Measurements from ENCODE around the gene TOM1L2. TPM values are rescaled to one million over a fixed set of nuclear protein-coding genes. Genes with fewer than 3 reads are reported as not detected.

TOM1L2 gene
- polyA plus RNA-seq, 3 donors from 2014 or later = 1.9 to 6.1 (median 4.2) TPM

DNA sequence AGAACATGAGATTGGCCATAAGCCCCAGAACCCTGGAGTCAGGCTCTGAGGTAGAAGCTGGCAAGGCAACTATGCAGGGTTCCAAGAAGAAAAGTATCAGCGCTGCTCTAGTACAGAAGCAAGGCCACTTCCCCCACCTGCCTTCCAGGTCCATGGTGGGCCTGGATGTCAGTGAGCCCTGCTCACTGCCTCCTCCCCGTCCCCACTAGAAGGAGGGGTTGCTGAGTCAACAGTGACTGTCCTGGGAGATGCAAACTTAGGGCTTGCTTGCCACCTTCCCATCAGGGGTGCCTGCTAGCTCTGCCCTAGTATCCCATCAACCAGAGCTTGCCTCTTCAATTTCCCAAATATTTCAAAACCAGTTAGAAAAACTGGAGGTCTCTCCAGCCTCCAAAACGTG, 105.8 kb downstream of the TOM1L2 start:
- peaks cover 4 to 14% (median 13%) of the 10 kb centered on the region in 3 donors for H3K36me3 Mint-ChIP-seq
- DNase-seq = no peak
- H3K27me3 Mint-ChIP-seq (ENCODE audit: low read depth in 3 of 3) = peaks cover 0 to 2% (median 0%) of the 10 kb centered on the region in 3 donors
- H3K9me3 Mint-ChIP-seq = no peaks in the 10 kb centered on the region
- no peak overlapping the region for H3K4me3 Mint-ChIP-seq
- peaks cover 2 to 6% of the 10 kb centered on the region in 2 donors for H3K4me1 Mint-ChIP-seq
- H3K27ac Mint-ChIP-seq = no peak overlapping the region

DNA sequence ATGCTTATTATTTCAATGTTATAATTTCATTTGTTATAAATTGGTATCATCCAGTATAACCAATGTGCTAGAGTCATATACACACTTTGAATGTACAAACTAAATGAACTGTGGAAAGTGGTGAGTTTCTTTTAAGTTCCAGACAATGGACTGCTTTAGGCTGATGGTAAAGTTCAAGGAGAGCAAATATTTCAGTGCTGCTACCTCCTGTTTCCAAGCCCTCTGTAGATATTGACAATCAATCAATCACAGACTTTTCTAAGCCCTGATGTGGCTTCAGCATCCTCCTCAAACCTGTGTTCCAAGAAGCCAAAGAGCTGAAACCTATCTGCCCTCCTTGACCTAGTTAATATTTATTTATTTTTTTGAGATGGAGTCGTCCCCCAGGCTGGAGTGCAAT, 107.2 kb downstream of the TOM1L2 start:
- Mint-ChIP-seq H3K4me3 (no peak overlapping the region), H3K27ac (no peak overlapping the region), H3K9me3 (no peaks in the 10 kb centered on the region), H3K27me3 (ENCODE audit: low read depth in 3 of 3) (no peaks in the 10 kb centered on the region), H3K4me1 (peaks cover 2 to 6% of the 10 kb centered on the region in 2 donors), H3K36me3 (peaks cover 4 to 14% (median 13%) of the 10 kb centered on the region in 3 donors)
- DNase-seq = no peak

DNA sequence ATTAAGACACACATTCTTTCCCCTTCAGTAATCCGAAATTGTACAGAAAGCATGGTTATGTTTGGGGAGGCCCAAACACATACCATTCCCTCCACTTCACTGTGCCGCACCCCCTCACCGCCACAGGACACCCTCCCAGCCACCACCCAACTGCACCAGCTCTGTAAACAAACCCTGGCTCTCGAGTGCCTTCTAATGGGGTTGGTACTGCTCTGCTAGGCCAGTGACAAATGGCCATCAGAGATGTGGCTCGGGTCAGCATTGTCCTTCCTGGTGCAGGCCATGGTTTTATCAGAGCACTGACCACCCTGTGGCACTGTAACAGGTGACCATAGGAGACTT, 111.5 kb downstream of the TOM1L2 start:
- Mint-ChIP-seq H3K4me3 (no peak overlapping the region), H3K27me3 (ENCODE audit: low read depth in 3 of 3) (peaks cover 0 to 2% (median 1%) of the 10 kb centered on the region in 3 donors), H3K36me3 (peaks cover 0 to 5% (median 4%) of the 10 kb centered on the region in 3 donors), H3K27ac (no peak overlapping the region), H3K4me1 (peaks cover 2 to 6% of the 10 kb centered on the region in 2 donors), H3K9me3 (no peaks in the 10 kb centered on the region)
- DNase-seq = no peak

DNA sequence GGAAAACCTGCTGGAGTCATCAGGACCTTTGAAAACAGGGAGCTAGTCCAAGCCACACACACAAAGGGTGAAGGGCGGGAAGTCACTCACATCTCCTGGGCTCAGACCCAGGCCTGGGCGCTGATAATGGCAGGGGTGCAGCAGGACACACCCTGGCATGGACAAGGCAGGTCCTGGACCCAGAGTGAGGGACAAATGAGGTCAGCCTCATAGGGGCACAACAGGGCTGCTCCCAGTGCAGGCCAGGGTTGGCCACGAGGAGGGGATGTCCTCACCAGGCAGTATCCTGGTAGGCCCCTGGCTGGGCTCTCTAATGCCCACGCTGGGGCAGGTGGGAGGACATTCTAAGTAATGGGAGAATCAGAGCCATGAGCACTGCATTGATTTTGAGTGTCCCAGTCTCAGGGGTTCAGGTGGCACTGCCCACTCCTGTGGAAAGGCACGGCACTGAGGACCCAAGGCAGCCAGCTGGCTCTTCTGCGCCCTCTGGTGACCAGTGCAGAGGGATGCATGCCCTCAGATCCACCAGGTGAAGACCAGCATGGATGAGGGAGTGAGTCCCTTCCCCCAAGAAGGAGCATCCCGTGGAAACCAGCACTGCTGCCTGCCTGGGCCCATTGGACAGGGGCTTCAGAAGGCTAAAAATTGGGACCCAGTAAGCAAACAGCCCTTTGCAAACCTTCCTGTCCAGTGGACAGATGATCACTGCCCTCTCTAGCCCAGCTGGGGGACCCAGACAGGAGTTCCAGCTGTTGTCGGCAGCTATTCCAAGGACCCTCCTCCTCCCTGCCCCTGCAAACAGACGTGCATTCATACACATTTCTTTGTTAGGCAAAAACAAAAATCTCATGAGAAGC, 112.1 kb downstream of the TOM1L2 start:
- Mint-ChIP-seq H3K27ac (no peak overlapping the region), H3K4me1 (peaks cover 2 to 6% of the 10 kb centered on the region in 2 donors), H3K4me3 (no peak overlapping the region), H3K27me3 (ENCODE audit: low read depth in 3 of 3) (peaks cover 0 to 4% (median 1%) of the 10 kb centered on the region in 3 donors), H3K36me3 (peaks cover 0 to 5% (median 4%) of the 10 kb centered on the region in 3 donors), H3K9me3 (no peaks in the 10 kb centered on the region)
- peak; percentile 69 to 73 (median 69) for DNase-seq

DNA sequence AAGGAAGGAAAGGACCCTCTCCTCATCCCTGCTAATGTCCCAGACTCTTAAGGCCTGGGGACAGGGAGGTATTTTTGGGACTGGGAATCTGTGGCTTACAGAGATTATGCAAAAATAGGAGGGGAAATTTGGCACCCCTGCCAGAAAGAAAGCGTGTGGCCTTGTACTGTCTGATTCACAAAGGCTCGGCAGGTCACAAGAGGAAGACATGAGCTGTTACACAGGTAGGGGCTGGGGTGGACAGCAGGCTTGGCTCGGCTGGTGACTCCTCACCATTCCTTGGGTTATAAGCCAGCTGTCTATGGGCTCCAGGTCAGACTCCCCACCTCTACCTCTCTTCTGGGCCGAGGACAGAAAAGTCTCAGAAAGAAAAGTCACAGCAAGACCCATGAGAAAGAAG, 114.7 kb downstream of the TOM1L2 start:
- peaks cover 0 to 4% (median 0%) of the 10 kb centered on the region in 3 donors for H3K36me3 Mint-ChIP-seq
- H3K4me1 Mint-ChIP-seq = no peaks in the 10 kb centered on the region
- peak overlapping the region in 1 of 6 donors; percentile 29 for H3K27ac Mint-ChIP-seq
- no peak for DNase-seq
- H3K9me3 Mint-ChIP-seq = no peaks in the 10 kb centered on the region
- H3K27me3 Mint-ChIP-seq (ENCODE audit: low read depth in 3 of 3) = peaks cover 0 to 4% (median 1%) of the 10 kb centered on the region in 3 donors
- no peak overlapping the region for H3K4me3 Mint-ChIP-seq

DNA sequence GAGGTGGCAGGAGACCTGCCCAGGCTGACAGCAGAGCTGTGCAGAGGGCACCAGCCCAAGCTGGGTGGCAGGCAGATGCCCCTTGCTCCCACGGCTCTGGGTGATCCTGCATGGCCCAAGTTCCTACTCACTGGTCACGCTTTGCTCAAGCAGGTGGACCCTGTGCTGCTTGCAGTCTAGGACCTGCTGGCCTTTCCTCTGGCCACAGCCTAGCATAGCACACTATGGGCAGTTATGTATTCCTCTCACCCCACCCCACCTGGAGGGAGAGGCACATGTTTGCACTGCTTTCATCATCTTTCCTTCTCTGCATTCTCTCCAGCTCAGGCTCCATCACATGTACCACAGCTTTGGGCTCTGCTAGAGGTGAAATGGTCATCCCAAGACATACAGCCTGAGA, 115.8 kb downstream of the TOM1L2 start:
- DNase-seq = no peak
- no peak overlapping the region for H3K27ac Mint-ChIP-seq
- H3K9me3 Mint-ChIP-seq = no peaks in the 10 kb centered on the region
- peaks cover 0 to 4% (median 0%) of the 10 kb centered on the region in 3 donors for H3K36me3 Mint-ChIP-seq
- peaks cover 0 to 4% (median 3%) of the 10 kb centered on the region in 3 donors for H3K27me3 Mint-ChIP-seq (ENCODE audit: low read depth in 3 of 3)
- H3K4me3 Mint-ChIP-seq = no peak overlapping the region
- peaks cover 9 to 10% of the 10 kb centered on the region in 2 donors for H3K4me1 Mint-ChIP-seq

DNA sequence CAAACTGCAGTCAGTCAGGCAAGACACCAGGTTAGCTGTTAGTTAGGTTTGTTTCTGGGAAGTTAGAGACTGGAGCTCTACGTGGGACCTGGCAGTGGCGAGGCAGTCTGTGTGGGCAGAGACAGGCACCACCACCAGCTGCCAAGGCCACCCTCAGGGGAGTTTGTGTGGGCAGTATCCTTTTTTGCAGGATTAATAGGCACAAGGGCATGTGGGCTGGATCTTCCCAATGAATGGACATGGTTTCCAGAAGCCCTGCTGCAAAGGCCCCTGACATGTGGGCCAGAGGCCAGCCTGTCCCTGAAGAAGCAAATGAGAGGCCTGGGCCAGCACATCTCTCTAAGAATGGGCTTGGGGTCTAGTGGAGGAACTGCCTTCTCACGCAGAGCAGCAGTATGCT, 116.2 kb downstream of the TOM1L2 start:
- H3K36me3 Mint-ChIP-seq = peaks cover 0 to 4% (median 0%) of the 10 kb centered on the region in 3 donors
- DNase-seq = no peak
- no peak overlapping the region for H3K4me3 Mint-ChIP-seq
- H3K27ac Mint-ChIP-seq = no peak overlapping the region
- peaks cover 0 to 7% (median 4%) of the 10 kb centered on the region in 3 donors for H3K27me3 Mint-ChIP-seq (ENCODE audit: low read depth in 3 of 3)
- peaks cover 13 to 14% of the 10 kb centered on the region in 2 donors for H3K4me1 Mint-ChIP-seq
- H3K9me3 Mint-ChIP-seq = no peaks in the 10 kb centered on the region

DNA sequence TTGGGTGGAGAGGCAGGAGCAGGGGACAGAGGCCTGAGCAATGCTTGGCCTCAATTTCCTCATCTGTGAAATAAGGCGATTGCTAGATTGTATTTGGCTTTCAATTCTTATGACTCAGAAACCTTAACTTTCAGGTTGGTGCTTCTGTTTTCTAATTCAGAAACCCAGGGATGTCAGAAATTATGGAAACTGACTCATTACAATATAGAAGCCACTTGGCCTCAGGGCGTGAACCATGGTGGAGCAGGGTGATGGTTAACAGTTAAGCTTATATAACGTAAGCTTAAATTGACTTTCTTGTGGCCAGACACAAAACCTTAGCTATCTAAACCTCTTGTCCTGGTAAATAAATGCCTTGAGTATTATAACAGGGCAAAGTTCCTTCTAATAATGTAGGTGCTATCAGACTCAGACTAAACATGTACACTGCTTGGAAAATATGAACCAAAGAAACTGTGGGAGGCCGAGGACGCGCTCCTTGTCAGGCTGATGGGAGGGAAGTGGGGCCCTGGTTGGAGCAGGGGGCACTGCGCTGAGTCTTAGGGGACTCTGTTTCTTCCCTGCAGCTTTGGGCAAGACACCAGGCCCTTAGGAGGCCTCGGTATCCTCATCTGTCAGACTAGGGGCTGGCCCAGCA, 118.3 kb downstream of the TOM1L2 start:
- no peaks in the 10 kb centered on the region for H3K9me3 Mint-ChIP-seq
- peaks cover 0 to 20% (median 13%) of the 10 kb centered on the region in 3 donors for H3K27me3 Mint-ChIP-seq (ENCODE audit: low read depth in 3 of 3)
- peaks cover 33 to 35% of the 10 kb centered on the region in 2 donors for H3K4me1 Mint-ChIP-seq

DNA sequence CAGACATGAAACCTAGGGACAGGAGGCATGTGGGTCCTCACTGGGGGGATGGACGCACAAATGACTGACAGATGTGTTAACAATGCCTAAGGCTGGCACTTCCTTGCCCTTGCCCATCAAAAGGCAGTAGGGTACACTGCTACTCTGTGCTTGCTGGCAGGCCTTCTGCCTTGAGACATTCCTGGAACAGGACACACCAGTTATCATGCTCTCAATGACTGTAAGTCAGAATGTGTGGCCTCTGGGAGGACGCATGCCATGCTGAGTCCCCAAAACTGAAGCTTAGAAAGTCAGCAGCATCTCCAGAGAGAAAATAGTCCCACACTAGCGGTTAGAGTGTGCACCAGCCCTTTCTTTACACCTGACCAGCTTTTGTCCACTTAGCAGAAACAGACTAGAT, 119.3 kb downstream of the TOM1L2 start:
- H3K9me3 Mint-ChIP-seq = no peaks in the 10 kb centered on the region
- H3K27ac Mint-ChIP-seq = no peak overlapping the region
- no peak overlapping the region for H3K4me3 Mint-ChIP-seq
- H3K27me3 Mint-ChIP-seq (ENCODE audit: low read depth in 3 of 3) = peaks cover 0 to 21% (median 15%) of the 10 kb centered on the region in 3 donors
- peaks cover 0 to 4% (median 0%) of the 10 kb centered on the region in 3 donors for H3K36me3 Mint-ChIP-seq
- peaks cover 43 to 45% of the 10 kb centered on the region in 2 donors for H3K4me1 Mint-ChIP-seq
- DNase-seq = no peak

More for the DNA sequence above, 118.3 kb downstream of the TOM1L2 start:
- Mint-ChIP-seq H3K36me3 (peaks cover 0 to 4% (median 0%) of the 10 kb centered on the region in 3 donors), H3K27ac (no peak overlapping the region), H3K4me3 (no peak overlapping the region)
- no peak for DNase-seq

DNA sequence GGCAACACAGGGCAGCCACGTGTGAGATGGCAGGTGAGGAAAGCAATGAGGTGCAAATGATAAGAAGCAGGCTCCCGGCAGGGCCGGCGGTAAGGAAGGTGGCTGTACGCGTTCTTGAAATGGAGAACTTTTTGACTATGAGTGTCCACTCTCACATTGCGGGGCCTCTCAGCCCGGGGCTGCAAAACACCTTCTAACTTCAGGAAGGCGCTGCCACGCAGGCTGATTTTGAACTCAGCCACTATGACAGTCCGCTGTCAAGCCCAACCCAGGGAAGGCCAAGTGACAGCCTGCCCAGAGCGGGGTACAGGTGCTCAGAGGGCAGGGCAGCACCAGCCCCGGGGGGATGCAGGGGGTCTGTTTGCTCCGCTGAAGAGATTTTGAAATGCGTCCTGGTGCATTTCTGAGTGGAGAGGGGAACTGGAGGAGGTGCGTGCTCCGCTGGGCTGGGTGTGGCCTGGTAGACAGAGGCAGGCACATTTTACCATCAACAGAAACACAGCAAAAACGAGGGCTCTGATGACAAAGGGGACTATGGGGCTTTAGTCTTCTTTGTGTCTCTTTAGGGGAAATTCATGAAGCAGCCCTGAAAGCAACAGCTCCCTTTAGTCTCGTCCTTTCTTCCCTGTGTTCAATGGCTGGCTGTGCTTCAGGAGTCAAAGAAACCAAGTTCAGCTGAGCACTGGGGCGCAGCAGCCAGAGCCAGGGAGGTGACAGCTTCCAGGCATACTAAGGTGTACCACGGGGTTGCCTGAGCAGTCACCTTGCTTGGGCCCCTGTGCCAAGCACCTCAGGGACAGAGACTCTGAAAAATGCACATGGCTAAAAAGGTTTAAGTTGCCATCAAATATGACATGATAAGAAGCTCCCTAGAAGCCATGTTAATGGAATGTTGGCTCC, 120.8 kb downstream of the TOM1L2 start:
- Mint-ChIP-seq H3K27ac (peak overlapping the region; percentile 90 to 97 (median 96)), H3K4me3 (peak overlapping the region; percentile 70 to 84 (median 79)), H3K36me3 (no peaks in the 10 kb centered on the region), H3K4me1 (peaks cover 52 to 54% of the 10 kb centered on the region in 2 donors), H3K27me3 (ENCODE audit: low read depth in 3 of 3) (peaks cover 0 to 21% (median 15%) of the 10 kb centered on the region in 3 donors), H3K9me3 (no peaks in the 10 kb centered on the region)
- DNase-seq = no peak

DNA sequence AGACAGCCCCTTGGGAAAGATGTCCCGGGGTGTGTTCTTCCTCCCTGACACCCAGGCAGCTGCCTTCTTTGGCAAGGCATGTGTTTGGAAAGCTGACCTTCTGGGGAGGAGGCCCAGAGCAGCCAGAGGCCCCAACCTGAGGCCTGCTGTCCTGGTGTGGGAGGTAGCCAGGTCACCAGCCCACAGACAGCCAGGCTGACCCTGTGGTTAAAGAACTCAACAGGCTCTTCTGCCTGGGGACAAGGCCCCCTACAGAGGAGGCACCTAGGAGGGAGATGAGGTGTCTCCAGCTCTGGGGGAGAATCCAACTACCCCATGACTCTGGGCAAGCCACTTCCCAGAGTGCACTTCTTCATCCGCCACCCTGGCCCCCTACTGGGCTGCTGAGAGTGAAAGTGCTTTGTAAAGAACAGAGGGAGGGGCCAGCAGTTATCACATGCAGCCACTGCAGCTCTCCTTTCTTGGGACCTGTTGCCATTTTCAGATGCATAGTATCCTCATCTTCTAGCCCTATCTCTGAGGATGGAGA, 122.3 kb downstream of the TOM1L2 start:
- H3K27me3 Mint-ChIP-seq (ENCODE audit: low read depth in 3 of 3) = peaks cover 0 to 21% (median 13%) of the 10 kb centered on the region in 3 donors
- peaks cover 52 to 57% of the 10 kb centered on the region in 2 donors for H3K4me1 Mint-ChIP-seq
- DNase-seq = peak; percentile 76 to 79 (median 76)
- H3K27ac Mint-ChIP-seq = peak overlapping the region; percentile 90 to 97 (median 96)
- H3K9me3 Mint-ChIP-seq = no peaks in the 10 kb centered on the region
- H3K36me3 Mint-ChIP-seq = no peaks in the 10 kb centered on the region
- peak overlapping the region; percentile 70 to 84 (median 79) for H3K4me3 Mint-ChIP-seq

DNA sequence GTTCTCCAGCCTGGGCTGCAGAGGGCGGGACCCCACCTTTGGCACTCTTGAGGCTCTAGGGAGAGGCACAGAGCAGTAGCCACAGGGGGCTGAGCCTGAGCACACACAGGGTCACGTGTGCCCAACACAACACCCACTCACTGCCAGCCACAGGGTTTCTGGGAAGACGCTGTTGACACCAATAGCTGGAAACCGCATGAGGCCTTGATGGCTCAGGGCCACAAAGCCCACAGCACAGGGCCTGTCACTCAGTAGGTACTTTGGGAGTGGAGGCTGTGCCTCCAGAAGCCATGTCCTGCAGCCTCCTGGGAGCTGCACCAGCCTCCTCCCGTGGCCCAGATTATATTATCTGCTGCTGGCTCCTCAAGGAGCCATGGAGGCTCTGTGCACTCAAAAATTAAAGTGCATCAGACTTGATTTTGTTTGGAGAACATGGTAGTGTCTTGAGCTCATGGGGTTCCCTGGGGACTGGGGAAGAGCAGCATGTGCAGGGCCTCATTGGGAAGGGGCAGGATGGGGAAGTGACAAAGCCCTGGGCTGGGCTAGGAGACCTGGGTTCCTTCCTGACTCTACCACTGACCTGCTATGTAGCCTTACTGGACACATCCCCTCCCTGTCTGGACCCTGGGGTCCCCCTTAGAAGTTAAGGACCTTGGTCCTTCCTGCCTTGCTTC, 122.9 kb downstream of the TOM1L2 start:
- peak; percentile 85 to 87 (median 86) for DNase-seq
- Mint-ChIP-seq H3K27ac (peak overlapping the region; percentile 90 to 97 (median 96)), H3K4me1 (peaks cover 52 to 57% of the 10 kb centered on the region in 2 donors), H3K4me3 (peak overlapping the region; percentile 73 to 84 (median 79)), H3K36me3 (no peaks in the 10 kb centered on the region), H3K27me3 (ENCODE audit: low read depth in 3 of 3) (peaks cover 0 to 21% (median 13%) of the 10 kb centered on the region in 3 donors), H3K9me3 (no peaks in the 10 kb centered on the region)
